DLD1 (cell line): ENCODE measurements around the gene SIK2.
"Not testable (repeated sequence)": the region's sequence is repeated elsewhere in the genome, so short reads cannot be mapped to it uniquely, and the experiment has no call there.

ENCODE experiments used
- in situ Hi-C: cut with HindIII; loops from 2 replicates; pipeline ENCODE4 v1.10.0; 2017; ENCODE audit warnings: low sequenced_read_pairs

Gene SIK2

GRCh38 chr11:111694851-111695250, 92.6 kb downstream of the SIK2 start:
- in situ Hi-C loops = no loop called here

DNA sequence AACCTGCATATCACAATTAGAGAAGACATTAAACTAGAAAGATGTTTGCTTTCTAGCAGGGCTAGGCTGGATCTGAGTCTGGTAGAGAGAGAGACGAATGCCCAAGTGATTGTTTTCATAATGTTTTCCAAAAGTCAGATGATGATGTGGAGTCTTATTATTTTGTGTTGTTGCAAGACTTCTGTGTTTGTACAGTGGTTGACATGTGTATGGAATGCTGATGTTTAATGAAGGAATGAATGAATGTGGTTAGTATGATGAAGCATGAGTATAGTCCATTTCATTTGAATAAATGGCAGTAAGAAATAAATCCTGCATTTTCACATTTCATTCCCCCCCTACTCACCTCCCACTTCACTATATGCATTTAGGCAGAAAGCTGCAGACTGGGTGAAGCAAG, 94.3 kb downstream of the SIK2 start:
- in situ Hi-C loops = no loop called here

DNA sequence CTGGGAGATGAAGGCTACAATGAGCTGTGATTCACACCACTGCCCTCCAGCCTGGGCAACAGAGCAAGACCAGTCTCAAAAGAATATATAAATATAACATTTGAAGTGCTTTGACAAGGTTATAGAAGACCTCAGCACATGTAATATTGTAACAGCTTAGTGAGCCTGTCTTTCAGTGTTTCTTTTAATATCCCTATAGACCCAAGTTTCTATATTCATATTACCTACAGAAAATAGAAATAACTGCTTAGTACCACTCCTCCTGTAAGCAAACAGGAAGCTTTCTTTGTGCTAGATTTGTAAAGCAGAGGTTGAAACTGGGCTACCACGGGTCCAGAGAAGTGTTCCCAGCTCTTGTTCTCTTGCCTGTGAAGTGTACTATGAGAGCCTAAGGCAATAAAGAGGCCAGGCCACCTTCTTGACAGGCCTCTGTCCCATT, 95.7 kb downstream of the SIK2 start:
- in situ Hi-C loops = no loop called here

DNA sequence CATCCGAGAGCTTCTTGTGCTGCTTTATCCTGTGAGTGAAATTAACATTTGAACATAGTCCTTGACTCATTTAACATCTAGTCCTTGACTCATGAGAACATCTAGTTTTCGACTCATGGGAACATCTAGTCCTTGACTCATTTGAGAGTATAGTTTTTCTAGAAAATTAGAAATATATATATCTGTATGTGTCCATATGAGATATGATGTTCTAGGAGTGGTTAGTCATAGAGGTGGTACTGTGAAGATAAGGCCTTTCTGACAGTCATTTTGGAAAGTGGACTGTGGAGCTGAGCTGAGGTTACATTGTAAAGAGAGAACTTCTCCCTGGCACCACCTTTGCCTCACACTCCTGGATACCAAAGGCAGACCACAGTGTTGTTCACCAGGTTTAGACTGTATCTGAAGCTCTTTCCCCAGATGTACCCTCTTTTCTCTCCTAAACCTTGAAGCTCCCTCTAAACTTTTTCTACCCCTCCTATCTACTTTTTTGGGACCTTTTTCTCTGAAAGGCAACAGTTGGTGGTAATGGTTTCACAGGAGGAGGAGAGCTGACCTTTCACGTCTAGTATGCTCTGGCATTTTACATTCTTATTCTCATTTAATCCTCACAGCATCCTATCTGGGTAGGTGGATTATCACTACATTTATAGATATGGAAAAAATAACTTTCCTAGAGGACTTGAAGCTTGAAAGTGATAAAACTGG, 96.8 kb downstream of the SIK2 start:
- in situ Hi-C loops = no loop called here

DNA sequence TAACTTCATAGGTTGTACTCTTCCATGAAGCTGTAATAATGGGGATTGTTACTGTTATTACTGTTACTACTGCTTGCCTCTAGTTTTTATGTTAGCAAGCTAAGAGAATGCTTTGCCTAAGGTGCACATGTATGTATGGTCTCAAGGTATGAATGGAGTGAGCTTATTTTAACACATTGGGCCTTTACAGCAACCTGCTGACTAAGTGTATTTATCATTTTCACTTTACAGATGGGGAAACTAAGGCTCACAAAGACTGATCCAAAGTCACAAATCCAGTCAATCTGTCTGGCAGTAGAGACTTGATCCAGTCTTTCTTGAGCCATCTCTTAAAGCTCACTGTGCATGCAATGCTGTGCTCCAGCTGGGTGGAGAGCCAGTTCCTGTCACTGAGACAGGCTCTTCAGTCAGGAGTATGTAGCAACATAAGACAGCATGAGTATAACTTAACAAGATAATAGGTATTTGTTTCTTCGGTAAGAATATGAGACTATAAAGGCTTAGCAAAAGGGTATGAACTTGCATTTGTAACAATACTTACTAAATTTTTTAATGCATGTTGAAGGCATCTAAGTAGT, 97.4 kb downstream of the SIK2 start:
- in situ Hi-C loops = no loop called here

- in situ Hi-C loops = no loop called here
Observed at GRCh38 chr11:111700162-111700561, 97.9 kb downstream of the SIK2 start.

DNA sequence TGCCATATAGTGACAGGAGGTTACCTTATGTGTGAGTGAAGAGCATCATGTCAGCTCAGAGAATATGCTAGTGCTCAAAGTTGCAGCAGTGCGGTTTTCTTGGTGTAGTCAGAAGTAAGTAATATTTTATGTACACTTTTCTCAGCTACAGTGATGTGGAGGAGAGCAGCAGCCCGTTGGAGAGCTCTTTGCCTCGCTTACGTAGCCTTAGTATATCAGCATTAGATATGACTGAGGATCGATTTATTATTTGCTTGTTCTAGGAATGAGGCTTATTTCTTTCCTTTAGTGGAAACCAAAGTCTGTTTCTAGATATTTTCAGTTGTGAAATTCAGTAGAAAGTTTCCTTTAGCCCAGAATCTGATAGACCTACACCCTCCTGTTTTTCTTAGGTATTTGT, 100.4 kb downstream of the SIK2 start:
- in situ Hi-C loops = no loop called here

- in situ Hi-C loops = no loop called here
Observed at GRCh38 chr11:111703576-111703975, 101.3 kb downstream of the SIK2 start.

- in situ Hi-C loops = no loop called here
Observed at GRCh38 chr11:111707039-111707690, 104.9 kb downstream of the SIK2 start.

- in situ Hi-C loops = no loop called here
Observed at GRCh38 chr11:111707691-111708067, 105.4 kb downstream of the SIK2 start.

GRCh38 chr11:111714522-111714921, 112.3 kb downstream of the SIK2 start:
- in situ Hi-C loops = no loop called here

DNA sequence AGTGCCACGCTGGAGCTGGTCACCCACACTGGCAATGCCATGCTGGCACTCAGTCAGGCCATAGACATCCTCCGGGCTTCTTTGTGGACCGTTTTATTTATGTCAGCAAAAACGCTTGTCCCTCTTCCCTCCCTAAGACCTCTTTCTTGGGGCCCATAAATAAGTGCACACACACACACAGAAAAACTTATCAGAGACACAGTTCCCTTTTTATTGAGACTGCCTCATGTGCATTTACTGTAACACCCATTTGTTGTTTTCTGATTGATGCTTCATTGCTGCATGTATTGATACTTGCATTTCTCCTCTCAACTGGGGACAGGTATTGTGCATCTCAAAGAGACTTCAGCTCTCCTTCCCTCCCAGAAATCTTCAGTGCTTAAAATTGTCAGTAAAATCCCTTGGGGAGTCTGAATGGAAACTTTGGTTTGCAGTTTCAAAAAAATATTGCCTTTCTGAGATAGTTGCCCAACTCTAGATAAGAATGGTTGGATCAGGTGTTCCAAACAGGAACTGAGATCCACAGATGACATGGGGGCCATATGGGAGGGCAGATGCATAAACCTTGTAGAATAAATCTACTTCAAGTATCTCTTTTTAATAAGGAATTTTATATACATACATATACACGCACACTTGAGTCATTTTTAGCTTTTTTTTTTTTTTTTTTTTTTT, 113.0 kb downstream of the SIK2 start:
- in situ Hi-C loops = no loop called here

DNA sequence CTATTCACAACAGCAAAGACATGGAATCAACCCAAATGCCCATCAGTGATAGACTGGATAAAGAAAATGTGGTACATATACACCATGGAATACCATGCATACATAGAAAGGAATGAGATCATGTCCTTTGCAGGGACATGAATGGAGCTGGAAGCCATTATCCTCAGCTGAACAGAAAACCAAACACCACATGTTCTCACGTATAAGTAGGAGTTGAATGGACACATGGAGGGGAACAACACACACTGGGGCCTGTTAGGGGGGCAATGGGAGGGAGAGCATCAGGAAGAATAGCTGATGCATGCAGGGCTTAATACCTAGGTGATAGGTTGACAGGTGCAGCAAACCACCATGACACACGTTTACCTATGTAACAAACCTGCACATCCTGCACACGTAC, 115.4 kb downstream of the SIK2 start:
- in situ Hi-C loops = not testable (repeated sequence)

DNA sequence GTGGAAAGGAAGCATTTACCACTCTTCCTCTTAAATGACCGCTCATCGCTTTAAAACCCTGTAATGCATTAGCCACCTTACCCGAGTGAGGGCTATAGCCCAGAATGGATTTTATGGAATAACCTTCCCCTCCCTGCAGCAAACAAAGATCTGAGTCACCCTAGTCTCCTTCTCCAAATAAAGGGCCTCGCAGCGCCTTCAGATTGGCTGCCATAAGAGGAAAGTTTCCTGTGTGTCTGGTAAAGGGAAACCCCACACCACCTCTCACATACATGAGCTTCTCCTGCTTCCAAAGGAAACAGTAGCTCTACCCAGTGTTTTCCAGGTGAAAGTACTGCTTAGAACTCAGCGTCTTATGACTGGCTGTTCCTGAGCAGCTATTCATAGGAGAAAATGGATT, 116.2 kb downstream of the SIK2 start:
- in situ Hi-C loops = no loop called here

DNA sequence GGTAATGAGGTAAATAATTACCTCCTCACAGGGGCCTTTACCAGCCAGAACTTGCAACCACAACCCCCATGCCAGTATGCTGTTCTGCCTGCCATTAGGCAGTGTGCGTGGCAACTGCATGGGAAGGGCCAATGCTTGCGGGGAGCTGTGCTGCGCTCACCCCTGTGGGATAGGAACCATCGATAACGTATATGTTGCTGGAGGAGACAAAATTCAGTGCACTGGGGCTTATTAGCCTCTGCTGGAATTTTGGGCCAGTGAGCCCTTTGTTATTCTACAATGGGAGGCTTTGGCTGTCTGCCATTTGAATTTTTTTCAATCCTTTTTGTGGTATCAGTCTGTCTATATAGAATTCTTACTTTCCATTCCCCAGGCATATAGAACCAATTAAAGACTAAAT, 116.6 kb downstream of the SIK2 start:
- in situ Hi-C loops = no loop called here

DNA sequence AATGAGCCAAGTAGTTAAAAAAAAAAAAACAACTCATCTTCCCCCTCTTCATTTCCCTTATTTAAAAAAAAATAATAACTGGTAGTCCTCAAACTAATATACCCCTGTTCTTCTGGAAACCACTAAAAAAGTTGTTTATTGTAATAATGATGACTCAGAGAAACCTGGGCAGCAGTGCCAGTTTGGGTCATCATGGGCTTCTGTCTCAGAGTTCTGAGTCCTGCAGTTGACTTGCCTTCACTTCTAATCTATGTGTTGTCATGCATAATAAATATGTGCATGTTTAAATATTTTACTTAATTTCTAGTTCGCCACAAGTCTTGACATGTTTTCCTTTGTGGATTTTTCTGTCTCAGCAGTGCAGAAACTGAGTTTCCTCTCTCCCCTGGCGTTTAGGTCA, 117.1 kb downstream of the SIK2 start:
- in situ Hi-C loops = no loop called here

GRCh38 chr11:111720801-111721494, 118.7 kb downstream of the SIK2 start:
- in situ Hi-C loops = no loop called here

GRCh38 chr11:111722501-111722900, 120.3 kb downstream of the SIK2 start:
- in situ Hi-C loops = no loop called here

GRCh38 chr11:111723595-111723994, 121.3 kb downstream of the SIK2 start:
- in situ Hi-C loops = no loop called here

GRCh38 chr11:111724615-111725129, 122.4 kb downstream of the SIK2 start:
- in situ Hi-C loops = no loop called here

DNA sequence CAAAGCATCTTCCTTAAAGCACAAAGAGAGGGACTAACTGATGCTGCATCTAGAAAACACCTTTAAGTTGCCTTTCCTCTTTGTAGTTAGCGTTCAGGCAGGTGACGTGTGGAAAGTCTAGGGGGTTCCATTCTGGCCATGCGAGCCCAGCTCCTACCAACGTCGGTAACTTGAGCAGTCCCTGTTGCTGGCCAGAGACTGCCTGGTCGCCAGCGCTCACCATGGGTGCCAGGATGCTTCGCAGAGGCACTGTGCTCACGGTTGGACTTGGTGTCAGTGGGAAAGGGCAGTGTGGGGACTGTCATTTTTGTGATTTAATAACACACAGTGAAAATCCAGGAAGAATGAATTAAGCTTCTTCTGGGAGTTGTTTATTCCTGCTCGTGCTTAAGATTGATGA, 123.4 kb downstream of the SIK2 start:
- in situ Hi-C loops = no loop called here
